HL-60/S4 treated with phorbol 12-myristate 13-acetate at 8.2 ng/mL for 4 days and 3 days (cell line): Measurements from ENCODE around the gene POU3F3.

Experiments used
- in situ Hi-C: fragments of 300-500 bp; cut with MboI; formaldehyde crosslinking; loops from 2 replicates; pipeline ENCODE4 v1.15.0; 2022; ENCODE audit warnings: low sequenced_read_pairs

POU3F3 gene

DNA sequence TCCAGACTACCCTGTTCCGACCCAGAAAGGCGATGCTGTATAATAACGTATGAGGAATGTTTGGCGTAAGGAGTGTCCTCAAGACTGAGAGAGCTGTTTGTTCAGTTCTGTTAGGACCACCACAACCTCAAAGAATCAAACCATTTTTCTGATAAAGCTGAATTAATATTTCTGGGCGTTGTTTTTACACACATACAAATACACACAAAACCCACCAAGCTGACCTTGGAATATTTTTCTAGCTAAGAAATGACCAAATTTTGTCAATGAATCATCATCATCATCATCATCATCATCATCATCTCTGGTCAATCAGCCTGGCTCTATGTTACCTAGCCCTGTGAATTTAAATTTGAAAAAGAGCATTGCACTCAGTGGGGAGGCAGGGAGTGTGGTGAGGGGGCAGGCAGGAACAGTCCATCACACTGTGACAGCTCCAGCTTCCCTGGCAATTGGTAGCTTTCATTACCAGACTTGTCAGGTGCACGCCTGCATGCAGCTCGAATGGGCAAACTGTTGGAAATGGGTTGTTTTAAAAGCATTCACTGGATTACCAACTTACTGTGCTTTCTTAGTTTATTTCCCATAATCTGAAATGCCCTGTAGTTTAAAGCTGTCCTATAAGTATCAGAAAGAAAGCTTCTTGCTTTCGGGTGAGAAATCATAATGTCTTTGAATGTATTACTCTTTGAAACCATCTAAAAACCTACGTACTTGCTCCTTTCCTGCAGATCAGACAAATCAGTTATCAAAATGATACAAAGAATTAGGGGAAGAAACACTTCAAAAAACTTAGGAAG lies 6.9 kb upstream of the POU3F3 start:
- in situ Hi-C loops: no loop called here

GRCh38 chr2:104847586-104848160 lies 6.2 kb upstream of the POU3F3 start:
- in situ Hi-C loops: no loop called here

- in situ Hi-C loops: no loop called here
Measured at GRCh38 chr2:104848526-104848925, 5.4 kb upstream of the POU3F3 start.

DNA sequence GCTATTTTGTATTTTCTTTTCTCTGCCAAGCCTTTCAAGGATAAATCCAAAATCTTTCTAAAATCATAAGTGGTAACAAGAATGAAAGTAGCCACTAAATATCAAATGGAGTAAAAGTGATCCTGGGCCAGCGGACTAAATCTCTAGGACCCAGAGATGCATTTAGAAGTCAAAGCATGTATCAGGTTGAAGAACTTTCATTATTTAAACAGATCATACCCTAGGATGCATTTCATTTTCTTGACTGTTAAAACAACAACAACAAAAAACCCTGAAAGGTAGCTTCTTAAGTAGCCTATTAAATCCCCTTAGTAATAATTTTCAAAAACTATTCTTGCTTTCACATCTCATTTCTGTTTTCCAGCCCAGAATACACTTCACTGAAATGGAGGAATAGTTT lies 4.8 kb upstream of the POU3F3 start:
- in situ Hi-C loops: no loop called here

GRCh38 chr2:104849618-104850141 lies 4.2 kb upstream of the POU3F3 start:
- in situ Hi-C loops: no loop called here

DNA sequence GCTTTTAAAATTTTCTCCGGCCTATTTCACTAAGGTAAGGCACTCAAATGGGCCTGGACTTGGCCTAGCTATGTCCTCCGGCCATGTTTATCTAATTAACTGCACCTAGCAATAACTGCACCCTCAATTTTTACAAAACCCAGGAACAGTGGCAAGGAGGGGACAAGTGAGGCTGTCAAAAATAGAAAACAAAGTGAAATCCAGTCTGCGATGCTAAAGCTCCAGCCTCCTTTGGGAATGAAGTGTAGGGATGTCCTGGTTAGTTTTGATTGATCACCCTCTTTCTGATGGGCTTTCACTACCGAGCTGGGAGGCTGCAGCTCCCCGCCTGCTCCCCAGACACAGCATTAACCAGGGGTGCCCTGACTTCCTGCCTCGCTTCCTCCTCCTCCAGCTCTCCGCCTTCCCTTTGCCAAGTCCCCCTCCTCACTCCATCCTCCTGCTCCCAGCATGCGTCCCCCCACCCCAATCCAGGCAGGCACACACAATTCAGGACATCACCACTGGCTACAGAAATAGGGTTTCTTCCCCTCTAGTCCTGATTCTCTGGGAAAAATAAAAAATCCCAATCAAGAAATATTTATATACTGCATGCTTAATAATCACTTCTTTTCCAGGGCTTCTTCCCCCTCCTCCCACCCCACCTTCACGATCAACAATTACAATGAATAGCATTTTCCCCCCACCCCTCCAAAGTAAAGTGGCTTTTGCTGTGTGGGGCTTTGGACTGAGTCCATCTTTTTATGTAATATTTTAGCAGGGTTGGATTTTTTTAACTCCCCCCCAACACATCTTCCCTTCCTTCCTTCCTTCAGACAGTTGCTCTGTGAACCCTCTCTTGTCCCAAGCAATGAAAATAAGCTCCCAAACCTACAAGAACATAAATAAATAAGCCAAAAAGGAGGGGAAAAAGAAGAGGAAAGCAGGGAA lies 3.3 kb upstream of the POU3F3 start:
- in situ Hi-C loops: no loop called here

DNA sequence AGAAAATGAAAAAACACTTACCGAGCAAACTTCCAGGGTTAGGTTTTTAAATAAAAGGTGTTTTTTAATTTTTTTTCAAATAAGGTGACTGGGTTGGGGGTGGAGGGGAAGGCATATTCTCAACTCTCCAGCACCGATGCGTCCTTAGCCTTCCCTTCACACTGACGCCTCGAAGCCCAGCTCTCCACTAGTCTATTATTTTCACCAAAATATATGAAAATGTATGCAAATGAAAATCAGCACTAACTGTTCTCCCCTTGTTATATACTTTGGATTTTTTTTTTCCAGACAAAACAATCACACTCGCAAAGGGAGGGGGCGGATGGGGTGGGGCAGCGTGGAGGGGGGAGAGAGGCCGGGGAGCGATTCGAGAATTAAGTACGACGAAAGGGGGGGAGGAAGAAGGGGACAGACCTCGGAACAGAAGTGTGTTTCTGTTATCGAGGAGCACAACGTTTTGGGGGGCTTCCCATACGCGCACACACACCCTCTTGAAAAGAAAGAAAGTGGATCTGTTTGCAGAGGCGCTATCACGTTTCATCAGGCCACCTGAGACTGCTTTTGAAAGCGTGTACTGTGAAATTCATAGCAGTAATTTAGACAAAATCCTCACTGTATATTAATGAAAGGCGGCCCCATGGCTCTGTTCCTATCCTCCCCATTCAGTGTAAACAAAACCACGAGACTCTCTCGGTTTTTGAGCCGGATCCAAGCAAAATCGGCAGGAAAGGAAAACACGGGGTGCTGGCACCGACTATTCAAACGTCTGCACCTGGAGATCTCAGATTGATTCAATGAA lies 2.4 kb upstream of the POU3F3 start:
- in situ Hi-C loops: no loop called here

GRCh38 chr2:104852090-104852666 lies 1.7 kb upstream of the POU3F3 start:
- in situ Hi-C loops: no loop called here

DNA sequence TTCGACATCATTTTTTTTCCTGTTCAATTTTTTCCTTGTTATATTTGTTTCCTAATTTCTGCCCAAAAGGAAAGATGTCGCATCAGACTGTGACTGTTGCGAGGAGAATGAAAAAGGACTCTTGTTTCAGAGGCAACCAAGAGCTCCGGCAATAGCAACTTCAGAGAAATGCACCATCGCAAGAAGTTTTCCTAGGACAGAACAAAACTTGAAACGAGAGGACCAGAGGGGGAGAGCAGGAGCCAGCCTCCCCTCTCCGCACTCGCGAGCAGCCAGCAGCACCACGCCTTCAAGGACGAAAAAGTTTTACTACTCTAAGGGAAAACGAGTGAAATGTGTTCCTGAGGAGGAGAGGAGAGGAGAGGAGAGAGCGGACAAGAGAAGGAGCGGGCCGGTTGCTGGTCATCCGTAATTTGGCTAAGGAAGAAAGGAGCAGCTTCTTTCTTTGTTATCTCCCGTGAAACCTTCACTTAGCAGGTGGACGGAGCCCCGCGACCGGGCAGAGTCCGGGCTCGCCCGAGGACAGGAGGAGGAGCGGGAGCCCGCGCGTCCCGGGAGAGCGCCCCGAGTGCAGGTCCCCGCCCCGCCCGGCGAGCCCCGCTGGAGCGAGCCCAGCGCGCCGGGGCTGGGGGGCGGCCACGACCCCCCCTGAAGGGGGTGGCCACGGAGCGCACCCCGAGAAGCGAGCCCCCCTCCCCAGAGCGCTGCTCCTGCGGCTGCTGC lies 744 bp downstream of the POU3F3 start:
- in situ Hi-C loops: no loop called here

GRCh38 chr2:104855221-104856085 lies 1.5 kb downstream of the POU3F3 start:
- in situ Hi-C loops: no loop called here

DNA sequence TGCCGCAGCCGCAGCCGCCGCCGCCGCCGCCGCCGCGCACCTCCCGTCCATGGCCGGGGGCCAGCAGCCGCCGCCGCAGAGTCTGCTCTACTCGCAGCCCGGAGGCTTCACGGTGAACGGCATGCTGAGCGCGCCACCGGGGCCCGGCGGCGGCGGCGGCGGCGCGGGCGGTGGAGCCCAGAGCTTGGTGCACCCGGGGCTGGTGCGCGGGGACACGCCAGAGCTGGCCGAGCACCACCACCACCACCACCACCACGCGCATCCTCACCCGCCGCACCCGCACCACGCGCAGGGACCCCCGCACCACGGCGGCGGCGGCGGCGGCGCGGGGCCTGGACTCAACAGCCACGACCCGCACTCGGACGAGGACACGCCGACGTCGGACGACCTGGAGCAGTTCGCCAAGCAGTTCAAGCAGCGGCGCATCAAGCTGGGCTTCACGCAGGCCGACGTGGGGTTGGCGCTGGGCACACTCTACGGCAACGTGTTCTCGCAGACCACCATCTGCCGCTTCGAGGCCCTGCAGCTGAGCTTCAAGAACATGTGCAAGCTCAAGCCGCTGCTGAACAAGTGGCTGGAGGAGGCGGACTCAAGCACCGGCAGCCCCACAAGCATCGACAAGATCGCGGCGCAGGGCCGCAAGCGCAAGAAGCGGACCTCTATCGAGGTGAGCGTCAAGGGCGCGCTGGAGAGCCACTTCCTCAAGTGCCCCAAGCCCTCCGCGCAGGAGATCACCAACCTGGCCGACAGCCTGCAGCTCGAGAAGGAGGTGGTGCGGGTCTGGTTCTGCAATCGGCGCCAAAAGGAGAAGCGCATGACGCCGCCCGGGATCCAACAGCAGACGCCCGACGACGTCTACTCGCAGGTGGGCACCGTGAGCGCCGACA lies 2.4 kb downstream of the POU3F3 start:
- in situ Hi-C loops: no loop called here

DNA sequence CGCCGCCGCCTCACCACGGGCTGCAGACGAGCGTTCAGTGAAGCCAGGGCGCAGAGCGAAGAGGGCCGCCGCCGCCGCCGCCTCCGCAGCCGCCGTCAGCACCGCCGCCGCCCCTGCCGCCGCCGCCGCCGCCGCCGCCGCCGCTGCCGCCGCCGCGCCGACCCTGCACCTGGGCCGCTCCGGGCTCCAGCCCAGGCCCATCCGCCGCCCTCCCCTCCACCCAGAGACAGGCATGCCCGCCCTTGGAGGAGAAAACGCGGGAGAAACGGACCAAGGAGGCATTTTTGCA lies 3.0 kb downstream of the POU3F3 start:
- in situ Hi-C loops: no loop called here

- in situ Hi-C loops: no loop called here
Measured at GRCh38 chr2:104857262-104858005, 3.5 kb downstream of the POU3F3 start.

DNA sequence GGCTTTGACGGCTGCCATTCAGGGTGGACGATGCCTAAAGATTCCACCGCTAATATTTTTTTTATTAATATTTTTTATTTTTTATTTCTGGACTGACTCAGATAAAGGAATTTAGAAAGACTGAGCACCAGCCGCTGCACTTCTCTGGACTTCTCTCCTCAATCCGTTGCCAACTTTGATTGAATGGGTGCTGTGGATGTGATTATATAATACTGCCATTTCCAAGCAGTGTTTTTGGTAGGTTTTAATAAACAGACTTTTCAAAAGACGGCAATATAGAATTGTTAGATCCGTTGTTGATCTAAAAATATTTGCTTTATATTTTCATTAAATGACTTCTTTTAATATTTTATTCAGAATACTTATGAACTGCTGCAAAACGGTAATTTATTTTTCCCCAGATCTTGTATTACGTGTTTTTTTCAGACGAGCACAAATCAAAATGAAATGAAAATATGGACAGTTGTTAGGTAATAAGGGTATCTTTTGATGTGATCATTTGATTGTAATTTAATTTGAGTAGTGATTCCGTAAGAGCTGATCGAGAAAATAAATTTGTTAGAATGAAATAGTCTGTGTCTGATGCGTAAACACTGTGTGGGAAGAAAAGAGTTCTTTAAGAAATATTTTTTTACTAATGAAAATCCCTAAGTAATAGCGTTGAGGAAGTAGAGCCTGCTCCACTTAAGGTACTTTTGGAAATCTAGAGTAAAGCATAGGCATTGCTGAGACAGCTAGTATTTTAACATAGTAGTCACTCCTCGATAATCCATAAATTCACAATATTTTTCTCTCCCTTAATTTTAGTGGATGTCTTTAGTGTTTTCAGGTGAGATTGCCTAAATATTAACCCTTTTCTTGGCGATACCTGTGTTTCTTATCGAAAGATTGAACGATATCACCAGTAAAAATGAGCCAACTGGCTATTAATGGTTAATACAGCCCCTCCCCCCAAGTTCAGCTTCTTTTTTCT lies 4.4 kb downstream of the POU3F3 start:
- in situ Hi-C loops: no loop called here

GRCh38 chr2:104859291-104859765 lies 5.4 kb downstream of the POU3F3 start:
- in situ Hi-C loops: no loop called here
